ENCODE data around the gene KLF7.

- TF ChIP-seq RAD51 (IDR thresholded peaks at IDR 0.05; ENCODE audit: borderline replicate concordance, low read depth), result no peak
- no peak for TF ChIP-seq CREB1 (IDR thresholded peaks at IDR 0.05)
- no peak for TF ChIP-seq CREB1 (CRISPR knock-in tag; IDR thresholded peaks at IDR 0.05)
- TF ChIP-seq CBX5 (IDR thresholded peaks at IDR 0.05; ENCODE audit: borderline replicate concordance, low read depth), result no peak
- no peak for TF ChIP-seq POLR2AphosphoS5 (IDR thresholded peaks at IDR 0.05; ENCODE audit: control insufficient read depth, insufficient read depth, low read depth, low read length)
Measured at GRCh38 chr2:207126724-207127308, 38.9 kb downstream of the KLF7 start.
